Activated T-helper 1 cell treated with anti-CD3 and anti-CD28 coated beads, Interleukin-12 subunit alpha, Interleukin-12 subunit beta, Interleukin-2, Interleukin-4 antibody, amounts not matched to agents 30 ng/mL and 10 ng/mL and 1 ng/mL, durations not matched to agents 14 hours and 24 hours and 36 hours (primary cell): ENCODE data around the gene PPM1B. TPM values are rescaled to one million over a fixed set of nuclear protein-coding genes. Genes with fewer than 3 reads are reported as not detected.
"Not testable (repeated sequence)": the region's sequence is repeated elsewhere in the genome, so short reads cannot be mapped to it uniquely, and the experiment has no call there.

Source experiments
- DNase-seq: peaks from one replicate; pipeline ENCODE4 v3.0.0; 2021; ENCODE audit warnings: low spot score
- H3K27ac Mint-ChIP-seq: one replicate; pipeline ENCODE4 v1.8.0; 2021; ENCODE audit warnings: mild to moderate bottlenecking, mixed read lengths
- H3K27me3 Mint-ChIP-seq: one replicate; pipeline ENCODE4 v1.8.0; 2022; ENCODE audit warnings: mild to moderate bottlenecking, moderate library complexity, mixed read lengths; ENCODE audit not compliant: insufficient read depth
- H3K36me3 Mint-ChIP-seq: one replicate; pipeline ENCODE4 v1.8.0; 2021; ENCODE audit warnings: low read depth, mixed read lengths
- H3K4me1 Mint-ChIP-seq: one replicate; pipeline ENCODE4 v1.8.0; 2021; ENCODE audit warnings: low read depth, mixed read lengths
- H3K4me3 Mint-ChIP-seq: one replicate; pipeline ENCODE4 v1.8.0; 2021; ENCODE audit warnings: mild to moderate bottlenecking, moderate library complexity, mixed read lengths
- H3K9me3 Mint-ChIP-seq: one replicate; pipeline ENCODE4 v1.8.0; 2021; ENCODE audit warnings: mixed read lengths
- intact Hi-C: fragments of 100-400 bp; cut with micrococcal nuclease; formaldehyde crosslinking; loops from one replicate; pipeline ENCODE4 v1.15.1; 2024
- total RNA-seq: library from RNA; stranded (reverse); gene quantifications from 2 replicates; pipeline ENCODE4 v1.2.3, GENCODE V29; 2022

PPM1B gene
- total RNA-seq, 1 donor from 2014 or later = 42.2 TPM

- Mint-ChIP-seq H3K9me3 (no peaks in the 10 kb centered on the region), H3K4me3 (no peak overlapping the region), H3K27me3 (peaks cover 13% of the 10 kb centered on the region), H3K4me1 (peaks cover 9% of the 10 kb centered on the region), H3K27ac (no peak overlapping the region), H3K36me3 (no peaks in the 10 kb centered on the region)
- DNase-seq = no peak
- intact Hi-C loops = no loop called here
These were observed 78.2 kb downstream of the PPM1B start for GRCh38 chr2:44246840-44247369.

- intact Hi-C loops = no loop called here
- Mint-ChIP-seq H3K4me1 (peaks cover 9% of the 10 kb centered on the region), H3K27ac (no peak overlapping the region), H3K4me3 (no peak overlapping the region), H3K9me3 (peaks cover 3% of the 10 kb centered on the region), H3K36me3 (no peaks in the 10 kb centered on the region), H3K27me3 (peaks cover 11% of the 10 kb centered on the region)
- DNase-seq = no peak
These were observed 79.2 kb downstream of the PPM1B start for GRCh38 chr2:44247924-44248323.

DNA sequence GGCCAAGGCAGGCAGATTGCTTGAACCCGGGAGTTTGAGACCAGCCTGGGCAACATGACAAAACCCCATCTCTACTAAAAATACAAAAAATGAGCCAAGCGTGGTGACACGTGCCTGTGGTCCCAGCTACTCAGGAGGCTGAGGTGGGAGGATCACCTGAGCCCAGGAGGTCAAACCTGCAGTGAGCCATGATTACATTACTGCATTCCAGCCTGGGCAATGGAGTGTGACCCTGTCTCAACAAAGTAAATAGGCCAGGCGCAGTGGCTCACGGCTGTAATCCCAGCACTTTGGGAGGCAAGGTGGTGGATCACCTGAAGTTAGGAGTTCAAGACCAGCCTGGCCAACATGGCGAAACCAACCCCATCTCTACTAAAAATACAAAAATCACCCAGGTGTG, 80.6 kb downstream of the PPM1B start:
- intact Hi-C loops, H3K4me3 Mint-ChIP-seq, H3K9me3 Mint-ChIP-seq, H3K36me3 Mint-ChIP-seq, H3K4me1 Mint-ChIP-seq, H3K27ac Mint-ChIP-seq, DNase-seq: not testable (repeated sequence)
- peaks cover 13% of the 10 kb centered on the region for H3K27me3 Mint-ChIP-seq

GRCh38 chr2:44250376-44250775, 81.7 kb downstream of the PPM1B start:
- Mint-ChIP-seq H3K36me3 (no peaks in the 10 kb centered on the region), H3K9me3 (peaks cover 3% of the 10 kb centered on the region), H3K4me3 (no peak overlapping the region), H3K27ac (no peak overlapping the region), H3K4me1 (no peaks in the 10 kb centered on the region), H3K27me3 (peaks cover 14% of the 10 kb centered on the region)
- intact Hi-C loops = no loop called here
- DNase-seq = no peak

DNA sequence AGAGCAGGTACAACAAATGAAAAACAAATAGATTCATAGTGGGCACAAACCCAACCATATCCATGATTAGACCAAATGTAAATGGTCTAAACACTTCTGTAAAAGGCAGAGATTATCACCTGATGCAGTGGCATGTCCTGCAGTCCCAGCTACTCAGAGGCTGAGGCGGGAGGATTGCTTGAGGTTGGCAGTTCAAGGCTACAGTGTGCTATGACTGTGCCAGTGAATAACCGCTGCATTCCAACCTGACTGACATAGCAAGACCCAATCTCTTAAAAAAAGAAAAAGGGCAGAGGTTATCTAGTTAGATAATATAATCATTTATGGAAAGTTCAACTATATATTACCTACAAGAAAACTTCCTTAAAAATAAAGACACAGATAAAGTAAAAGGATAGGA, 85.3 kb downstream of the PPM1B start:
- DNase-seq = no peak
- H3K4me3 Mint-ChIP-seq = no peak overlapping the region
- no peaks in the 10 kb centered on the region for H3K4me1 Mint-ChIP-seq
- no peaks in the 10 kb centered on the region for H3K36me3 Mint-ChIP-seq
- H3K27ac Mint-ChIP-seq = no peak overlapping the region
- H3K9me3 Mint-ChIP-seq = peaks cover 3% of the 10 kb centered on the region
- peaks cover 10% of the 10 kb centered on the region for H3K27me3 Mint-ChIP-seq
- intact Hi-C loops = no loop called here

- H3K9me3 Mint-ChIP-seq, H3K4me1 Mint-ChIP-seq, H3K36me3 Mint-ChIP-seq, intact Hi-C loops, DNase-seq, H3K27ac Mint-ChIP-seq, H3K4me3 Mint-ChIP-seq: not testable (repeated sequence)
- H3K27me3 Mint-ChIP-seq = peaks cover 11% of the 10 kb centered on the region
These were observed 87.0 kb downstream of the PPM1B start for GRCh38 chr2:44255704-44256103.

GRCh38 chr2:44257802-44258201, 89.1 kb downstream of the PPM1B start:
- H3K27ac Mint-ChIP-seq, H3K4me1 Mint-ChIP-seq, intact Hi-C loops, H3K4me3 Mint-ChIP-seq, DNase-seq, H3K9me3 Mint-ChIP-seq, H3K36me3 Mint-ChIP-seq: not testable (repeated sequence)
- peaks cover 11% of the 10 kb centered on the region for H3K27me3 Mint-ChIP-seq

DNA sequence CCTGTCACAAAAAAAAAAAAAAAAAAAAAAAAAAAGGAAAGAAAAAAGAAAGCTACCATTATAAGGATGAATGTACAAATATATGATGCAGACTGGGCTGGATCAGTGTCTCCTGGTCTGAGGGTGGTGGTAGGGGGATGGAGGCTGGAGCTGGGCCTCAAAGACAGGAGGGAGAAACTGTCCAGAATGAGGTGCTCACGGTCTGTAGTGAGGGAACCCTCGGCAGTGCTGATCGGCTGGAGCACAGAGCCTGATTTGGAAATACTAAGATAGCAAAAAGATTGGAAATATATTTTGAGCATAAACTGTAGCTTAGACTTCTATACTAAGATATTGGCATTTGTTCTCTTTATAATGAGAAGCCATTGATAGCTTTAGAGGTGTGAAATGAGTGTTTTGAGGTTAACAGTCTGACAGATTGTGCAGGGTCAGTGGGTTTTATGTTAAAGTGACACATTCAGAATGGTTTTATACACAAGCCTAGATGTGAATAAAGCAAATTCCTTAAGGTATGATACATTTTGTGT, 98.7 kb downstream of the PPM1B start:
- Mint-ChIP-seq H3K36me3 (no peaks in the 10 kb centered on the region), H3K4me1 (no peaks in the 10 kb centered on the region)

DNA sequence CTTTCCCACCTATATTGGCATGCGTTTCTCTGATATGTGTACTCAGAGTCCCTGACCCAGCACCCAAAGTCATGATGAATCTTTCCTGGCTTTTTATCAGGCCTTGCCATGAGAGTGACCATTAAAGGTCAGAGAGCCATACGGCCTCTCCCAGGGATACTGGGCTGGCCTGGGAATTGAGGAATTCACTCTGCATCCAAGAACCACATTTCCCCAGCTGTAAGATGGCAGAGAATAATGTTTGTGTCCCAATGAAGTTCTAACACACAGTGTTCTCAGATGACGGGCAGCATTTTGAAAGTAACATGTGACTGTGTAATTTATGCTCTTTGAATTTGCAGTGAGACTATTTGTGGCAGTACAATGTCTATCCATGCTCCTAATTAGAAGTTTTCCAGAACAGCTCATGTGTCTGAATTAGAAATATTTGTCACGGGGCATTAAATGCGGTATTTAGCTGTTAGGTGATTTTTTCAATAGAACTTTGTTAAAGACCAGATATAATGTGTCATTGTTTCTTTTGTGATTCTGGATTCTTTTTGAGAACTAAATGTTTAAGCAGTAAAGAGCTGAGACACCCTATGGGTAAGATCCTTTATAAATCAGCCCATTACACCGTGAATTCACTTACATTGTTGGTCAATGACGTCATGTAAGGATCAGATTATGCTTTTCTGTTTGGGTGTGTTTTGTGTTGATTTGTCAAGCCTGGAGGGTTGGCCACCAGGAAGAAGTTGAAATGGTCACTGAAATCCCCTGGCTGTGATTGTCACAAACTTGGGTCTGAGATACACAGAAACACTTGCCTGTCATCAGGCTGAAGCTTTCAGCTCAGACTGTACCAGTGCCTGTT, 99.3 kb downstream of the PPM1B start:
- no peak for DNase-seq
- no peak overlapping the region for H3K4me3 Mint-ChIP-seq
- H3K4me1 Mint-ChIP-seq = no peaks in the 10 kb centered on the region
- no peaks in the 10 kb centered on the region for H3K36me3 Mint-ChIP-seq
- H3K27me3 Mint-ChIP-seq = peaks cover 3% of the 10 kb centered on the region
- H3K27ac Mint-ChIP-seq = no peak overlapping the region
- intact Hi-C loops = no loop called here
- H3K9me3 Mint-ChIP-seq = no peaks in the 10 kb centered on the region

More for the DNA sequence above, 98.7 kb downstream of the PPM1B start:
- intact Hi-C loops = no loop called here
- H3K27ac Mint-ChIP-seq = no peak overlapping the region
- H3K9me3 Mint-ChIP-seq = no peaks in the 10 kb centered on the region
- no peak overlapping the region for H3K4me3 Mint-ChIP-seq
- DNase-seq = no peak
- H3K27me3 Mint-ChIP-seq = peaks cover 6% of the 10 kb centered on the region

- no peaks in the 10 kb centered on the region for H3K4me1 Mint-ChIP-seq
- H3K27me3 Mint-ChIP-seq = no peaks in the 10 kb centered on the region
- H3K36me3 Mint-ChIP-seq = no peaks in the 10 kb centered on the region
- intact Hi-C loops = no loop called here
- DNase-seq = no peak
- H3K4me3 Mint-ChIP-seq = no peak overlapping the region
- H3K9me3 Mint-ChIP-seq = no peaks in the 10 kb centered on the region
- H3K27ac Mint-ChIP-seq = no peak overlapping the region
These were observed 101.2 kb downstream of the PPM1B start for GRCh38 chr2:44269831-44270230.

DNA sequence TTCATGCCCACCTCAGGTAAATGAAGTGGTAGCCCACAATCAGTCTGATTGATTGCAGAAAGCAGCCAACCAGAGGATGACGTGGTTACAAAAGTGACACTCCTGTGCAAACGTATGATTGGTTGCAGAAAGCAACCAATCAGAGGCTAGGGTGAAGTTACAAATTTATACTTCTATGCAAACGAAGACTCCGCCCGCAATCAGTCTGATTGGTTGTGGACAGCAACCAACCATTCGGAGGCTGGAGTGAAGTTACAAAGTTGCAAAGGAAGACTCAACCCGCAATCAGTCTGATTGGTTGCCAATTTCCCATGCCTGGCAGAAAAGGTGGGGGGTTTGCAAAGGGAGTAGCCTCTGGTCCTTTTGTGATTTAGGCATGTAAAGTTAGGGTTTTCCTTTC, 102.6 kb downstream of the PPM1B start:
- no peak overlapping the region for H3K4me3 Mint-ChIP-seq

GRCh38 chr2:44273076-44273475, 104.4 kb downstream of the PPM1B start:
- peaks cover 2% of the 10 kb centered on the region for H3K27me3 Mint-ChIP-seq
- H3K27ac Mint-ChIP-seq = no peak overlapping the region
- H3K4me1 Mint-ChIP-seq = no peaks in the 10 kb centered on the region
- H3K36me3 Mint-ChIP-seq = no peaks in the 10 kb centered on the region
- no peaks in the 10 kb centered on the region for H3K9me3 Mint-ChIP-seq
- DNase-seq = no peak
- H3K4me3 Mint-ChIP-seq = no peak overlapping the region
- intact Hi-C loops = no loop called here

More for the DNA sequence above, 102.6 kb downstream of the PPM1B start:
- Mint-ChIP-seq H3K27me3 (no peaks in the 10 kb centered on the region), H3K27ac (no peak overlapping the region), H3K9me3 (no peaks in the 10 kb centered on the region), H3K4me1 (no peaks in the 10 kb centered on the region), H3K36me3 (no peaks in the 10 kb centered on the region)
- no peak for DNase-seq
- intact Hi-C loops = no loop called here

DNA sequence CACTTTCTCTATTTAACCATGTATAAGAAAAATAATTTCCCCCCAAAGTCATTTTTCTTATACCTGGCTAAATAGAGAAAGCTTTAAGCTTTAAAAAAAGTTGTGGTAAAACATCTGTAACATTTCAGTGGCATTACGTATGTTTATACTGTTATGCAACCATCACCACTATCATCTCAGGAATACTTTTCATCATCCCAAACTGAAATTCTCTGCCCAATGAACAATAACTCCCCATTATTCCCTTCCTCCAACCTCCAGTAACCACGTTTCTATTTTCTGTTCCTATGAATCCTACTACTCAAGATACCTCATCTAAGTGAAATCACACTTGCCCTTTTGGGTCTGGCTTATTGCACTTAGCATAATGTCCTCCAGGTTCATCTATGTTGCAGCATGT, 104.9 kb downstream of the PPM1B start:
- Mint-ChIP-seq H3K4me1 (no peaks in the 10 kb centered on the region), H3K36me3 (no peaks in the 10 kb centered on the region), H3K27ac (no peak overlapping the region), H3K4me3 (no peak overlapping the region), H3K9me3 (no peaks in the 10 kb centered on the region), H3K27me3 (peaks cover 2% of the 10 kb centered on the region)
- intact Hi-C loops = no loop called here
- DNase-seq = no peak
